ENCODE data around the gene SPPL3.
A peak's percentile ranks its signal among the peaks of the same experiment; 100 is the strongest.
"Not testable (repeated sequence)": the region's sequence is repeated elsewhere in the genome, so short reads cannot be mapped to it uniquely, and the experiment has no call there.

SPPL3 gene

DNA sequence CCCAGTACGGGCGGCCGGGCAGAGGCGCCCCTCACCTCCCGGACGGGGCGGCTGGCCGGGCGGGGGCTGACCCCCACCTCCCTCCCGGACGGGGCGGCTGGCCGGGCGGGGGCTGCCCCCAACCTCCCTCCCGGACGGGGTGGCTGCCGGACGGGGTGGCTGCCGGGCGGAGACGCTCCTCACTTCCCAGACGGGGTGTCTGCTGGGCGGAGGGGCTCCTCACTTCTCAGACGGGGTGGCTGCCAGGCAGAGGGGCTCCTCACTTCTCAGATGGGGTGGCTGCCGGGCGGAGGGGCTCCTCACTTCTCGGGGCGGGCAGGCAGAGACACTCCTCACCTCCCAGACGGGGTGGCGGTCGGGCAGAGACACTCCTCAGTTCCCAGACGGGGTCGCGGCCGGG is 172.0 kb downstream of the SPPL3 start:
- FAIRE-seq; DNase-seq (ENCODE audit: insufficient read length, low spot score): not testable (repeated sequence)

GRCh38 chr12:120726961-120727360 is 177.2 kb downstream of the SPPL3 start:
- FAIRE-seq = no peak
- no peak for DNase-seq (ENCODE audit: insufficient read length, low spot score)

GRCh38 chr12:120726510-120726793 is 177.7 kb downstream of the SPPL3 start:
- FAIRE-seq (no peak), DNase-seq (ENCODE audit: insufficient read length, low spot score) (no peak)

DNA sequence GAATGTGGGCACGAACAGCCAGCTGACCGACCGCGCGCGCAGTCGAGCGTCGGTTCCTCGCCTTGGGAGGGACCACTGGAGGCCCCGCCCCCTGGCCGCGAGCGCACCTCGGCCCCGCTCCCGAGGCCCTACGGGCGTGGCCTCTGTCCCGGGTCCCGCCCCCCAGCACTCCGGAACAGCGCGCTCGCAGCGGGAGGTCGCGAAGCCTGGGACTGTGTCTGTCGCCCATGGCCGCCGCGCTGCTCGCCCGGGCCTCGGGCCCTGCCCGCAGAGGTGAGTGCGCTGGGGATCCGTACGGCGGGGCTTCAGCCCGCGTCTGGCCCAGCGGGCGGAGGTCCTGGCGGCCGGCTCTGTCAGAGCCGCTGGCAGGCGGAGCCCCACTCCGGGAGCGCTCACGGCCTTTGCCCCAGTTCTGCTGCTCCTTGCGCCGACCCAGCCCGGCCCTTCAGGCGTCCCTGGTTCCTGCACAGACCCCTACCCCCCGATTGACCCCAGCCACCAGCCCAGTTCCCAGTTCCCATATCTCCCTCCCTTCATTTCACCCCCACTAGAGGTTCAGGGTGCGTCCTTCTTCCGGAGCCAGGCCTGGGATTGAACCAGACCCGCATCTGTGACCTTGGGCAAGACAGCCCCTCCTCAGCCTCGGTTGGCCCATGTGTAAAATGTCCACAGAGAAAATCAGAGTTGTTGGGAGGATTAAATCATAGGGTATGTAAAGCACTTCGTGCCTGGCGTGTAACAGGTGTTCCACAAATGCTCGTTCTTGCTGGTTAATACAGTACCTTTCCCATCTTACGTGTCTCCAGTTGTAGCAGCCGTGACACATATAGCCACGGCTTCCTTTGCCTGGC is 178.3 kb downstream of the SPPL3 start, which contains the start of gene ACADS:
Gene ACADS, plus strand, starts transcription at position 168 of the 851 bp plus-strand sequence. Its CDS starts 60 bp downstream, at position 228.
- peak; percentile 46 for FAIRE-seq
- peak; percentile 95 for DNase-seq (ENCODE audit: insufficient read length, low spot score)

GRCh38 chr12:120725151-120725658 is 179.0 kb downstream of the SPPL3 start:
- DNase-seq (ENCODE audit: insufficient read length, low spot score) (no peak), FAIRE-seq (no peak)

- FAIRE-seq = no peak
- DNase-seq (ENCODE audit: insufficient read length, low spot score) = no peak
These were observed 179.4 kb downstream of the SPPL3 start for GRCh38 chr12:120724720-120725119.

- DNase-seq (ENCODE audit: insufficient read length, low spot score) = no peak
- FAIRE-seq = no peak
These were observed 181.4 kb downstream of the SPPL3 start for GRCh38 chr12:120722784-120723183.

- DNase-seq (ENCODE audit: insufficient read length, low spot score) (no peak), FAIRE-seq (no peak)
These were observed 182.3 kb downstream of the SPPL3 start for GRCh38 chr12:120721866-120722265.

GRCh38 chr12:120720987-120721801 is 183.0 kb downstream of the SPPL3 start:
- DNase-seq (ENCODE audit: insufficient read length, low spot score) (no peak), FAIRE-seq (no peak)

GRCh38 chr12:120720234-120720986 is 183.7 kb downstream of the SPPL3 start:
- FAIRE-seq = no peak
- DNase-seq (ENCODE audit: insufficient read length, low spot score) = no peak

DNA sequence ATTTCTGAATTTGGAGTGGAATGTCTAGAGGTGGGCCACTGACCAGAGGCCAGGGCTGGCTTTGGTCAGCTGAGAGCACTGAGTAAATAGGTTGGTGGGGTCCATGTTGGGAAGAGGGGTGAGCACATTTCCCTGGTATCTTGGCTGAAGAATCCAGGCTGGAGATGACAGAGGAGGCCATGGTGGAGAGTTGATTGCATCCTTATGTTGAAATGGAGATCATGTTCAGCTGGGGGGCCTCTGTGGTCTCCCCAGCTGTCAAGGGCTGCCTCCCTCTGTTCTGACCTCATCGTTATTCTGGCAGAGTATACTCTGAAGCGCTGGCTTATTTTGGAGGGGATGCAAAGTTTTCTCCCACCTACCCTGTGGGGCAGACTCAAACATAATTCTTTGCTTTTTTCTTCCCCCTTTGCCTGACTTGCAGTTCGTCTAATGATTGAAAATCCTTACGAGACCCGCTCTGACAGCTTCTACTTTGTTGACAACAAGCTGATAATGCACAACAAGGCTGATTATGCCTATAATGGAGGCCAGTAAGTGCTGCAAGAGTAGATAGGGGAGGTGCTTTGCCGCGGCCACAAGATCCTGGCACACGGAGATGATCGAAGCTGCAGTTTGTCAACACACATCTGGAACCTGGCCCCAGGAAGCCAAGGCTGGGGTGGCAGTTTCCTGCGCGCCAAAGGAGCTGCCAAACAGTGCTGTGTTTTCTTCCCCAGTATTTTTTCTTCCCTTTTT is 184.5 kb downstream of the SPPL3 start:
- FAIRE-seq (no peak), DNase-seq (ENCODE audit: insufficient read length, low spot score) (no peak)

DNA sequence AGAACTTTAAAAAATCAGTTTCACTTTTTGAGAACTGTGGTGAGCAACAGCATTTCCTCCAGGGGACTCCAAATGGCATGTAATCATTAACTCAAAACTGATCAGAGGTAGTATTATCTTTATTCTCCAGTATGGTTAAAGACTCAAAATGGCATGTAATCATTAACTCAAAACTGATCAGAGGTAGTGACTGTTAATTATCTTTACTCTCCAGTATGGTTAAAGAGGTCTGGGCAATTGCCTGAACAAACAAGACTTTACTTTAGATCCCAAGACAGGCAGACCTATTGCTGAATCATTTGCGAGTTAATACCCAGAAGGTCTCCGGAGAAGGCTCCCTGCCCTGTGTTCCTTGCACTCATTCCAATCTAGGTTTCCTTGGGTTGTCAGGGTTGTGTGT is 185.1 kb downstream of the SPPL3 start:
- FAIRE-seq = no peak
- no peak for DNase-seq (ENCODE audit: insufficient read length, low spot score)

GRCh38 chr12:120718055-120718454 is 186.1 kb downstream of the SPPL3 start:
- no peak for DNase-seq (ENCODE audit: insufficient read length, low spot score)
- FAIRE-seq = no peak

DNA sequence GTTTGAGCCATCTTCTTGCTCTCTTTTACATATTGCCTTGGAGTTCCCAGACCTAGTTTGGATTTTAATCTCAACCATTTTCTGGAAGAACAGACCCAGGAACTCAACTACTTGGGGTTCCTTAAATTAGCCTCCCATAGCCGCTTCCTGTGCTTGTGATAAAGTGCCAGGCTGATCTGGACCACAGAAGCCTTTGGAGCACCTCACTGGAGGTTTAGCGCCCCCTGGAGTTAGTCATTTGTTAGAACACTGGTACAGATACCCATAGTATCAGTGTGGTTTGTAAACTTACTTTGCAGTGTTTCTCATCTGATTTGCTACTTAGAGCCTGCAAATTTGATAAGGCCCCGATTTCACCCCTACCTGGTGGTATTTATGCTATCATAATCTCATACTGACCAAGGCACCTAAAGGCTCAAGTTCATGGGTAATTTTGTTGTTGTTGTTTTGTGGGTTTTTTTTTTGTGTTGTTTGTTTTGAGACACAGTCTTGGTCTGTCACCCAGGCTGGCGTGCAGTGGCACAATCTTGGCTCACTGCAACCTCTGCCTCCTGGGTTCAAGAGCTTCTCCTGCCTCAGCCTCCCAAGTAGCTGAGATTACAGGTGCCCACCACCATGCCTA is 190.2 kb downstream of the SPPL3 start:
- DNase-seq (ENCODE audit: insufficient read length, low spot score) (peak; percentile 83), FAIRE-seq (peak; percentile 59)

DNA sequence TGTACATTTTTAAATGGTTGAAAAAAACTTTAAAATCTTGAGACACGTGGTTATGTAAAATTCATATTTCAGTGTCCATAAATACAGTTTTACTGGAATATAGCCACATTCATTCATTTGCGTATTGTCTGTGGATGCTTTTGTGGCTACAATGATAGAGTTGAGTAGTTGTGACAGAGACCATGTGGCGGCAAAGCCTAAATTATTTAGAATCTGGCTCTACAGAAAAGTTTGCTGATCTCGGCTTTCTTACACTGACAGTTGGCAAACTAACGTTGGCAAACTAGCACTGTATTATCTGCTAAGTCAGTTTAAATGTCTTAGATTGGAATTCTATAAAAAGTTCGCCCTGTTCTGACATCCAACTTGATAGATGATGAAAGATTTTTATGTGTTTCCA is 191.5 kb downstream of the SPPL3 start:
- FAIRE-seq (no peak), DNase-seq (ENCODE audit: insufficient read length, low spot score) (no peak)

Data from HTR-8/SVneo (cell line).